Adrenal gland (tissue), 12 donors: ENCODE data around the gene STAMBPL1. TPM values are rescaled to one million over a fixed set of nuclear protein-coding genes. Genes with fewer than 3 reads are reported as not detected.

Source experiments
- DNase-seq, 7 donors: peaks; one replicate each; pipeline ENCODE4 v3.0.0-alpha.2; 2019 to 2020
- H3K27ac ChIP-seq, 5 donors: fragments of 200-600 bp; sonication (generic) in 4 of 5; 1 replicate in 3 of 5; 2 replicates in 2 of 5; pipeline versions ENCODE4 v1.5.1 to v1.8.0; 2016 to 2020; ENCODE audit warnings: mild to moderate bottlenecking in 1 of 5
- H3K27me3 ChIP-seq: fragments of 200-600 bp; 2 replicates; pipeline ENCODE4 v1.8.0; 2021
- H3K36me3 ChIP-seq, 2 donors: fragments of 200-600 bp; replicated peaks in 1 of 2; 1 replicate in 1 of 2; 2 replicates in 1 of 2; pipeline versions ENCODE4 v1.5.1 to v1.8.0; 2018 to 2022
- H3K4me1 ChIP-seq, 2 donors: fragments of 200-600 bp; replicated peaks in 1 of 2; 1 replicate in 1 of 2; 2 replicates in 1 of 2; pipeline versions ENCODE4 v1.5.1 to v1.8.0; 2018 to 2021
- H3K4me3 ChIP-seq, 4 donors: fragments of 200-600 bp; sonication (generic) in 3 of 4; one replicate each; pipeline ENCODE4 v1.5.1; 2016 to 2018
- H3K9me3 ChIP-seq, 3 donors: fragments of 200-600 bp; sonication (generic) in 1 of 3; replicated peaks in 1 of 3; 1 replicate in 2 of 3; 2 replicates in 1 of 3; pipeline versions ENCODE4 v1.5.1 to v1.8.0; 2016 to 2021
- POLR2A ChIP-seq, 2 donors: fragments of 450-650 bp; IDR thresholded peaks; one replicate each; pipeline ENCODE4 v1.6.1; 2017; ENCODE audit warnings: antibody characterized with exemption in 2 of 2, mild to moderate bottlenecking in 2 of 2, moderate library complexity in 1 of 2
- WGBS, 4 donors: extraction: QIAGEN DNeasy Blood & Tissue Kit in 2 of 4; methylation state at CpG; one replicate each; pipeline versions ENCODE4 v1.1.5 to v1.1.7; 2013 to 2017; 5-methylcytosine and 5-hydroxymethylcytosine counted together
- intact Hi-C, 2 donors: fragments of 100-400 bp; cut with DNase I; formaldehyde crosslinking; loops; one replicate each; pipeline versions ENCODE4 v1.14.1 to v1.15.0; 2022 to 2023
- polyA plus RNA-seq, 3 donors: library from polyadenylated mRNA; stranded (reverse); fragments of 200-250 nt in 2 of 3; fragments of 350-450 nt in 1 of 3; fragmentation: Illumina TruSeq in 1 of 3; extraction: RNeasy Lipid Tissue Mini Kit (QIAGEN cat#74804) in 1 of 3; gene quantifications; one replicate each; pipeline ENCODE4 v1.2.3, GENCODE V29; 2013 to 2014
- total RNA-seq, 9 donors: library from RNA; depleted of rRNA in 4 of 9; stranded (reverse); fragments of >200 nt in 4 of 9; fragments of 120-200 nt in 1 of 9; fragmentation: NEBNext Ultra II Directional in 1 of 9; extraction: Animal tissue kit (Norgen Biotek cat#: 25700) in 1 of 9; gene quantifications; one replicate each; pipeline versions ENCODE4 v1.1.0 to v1.2.4, GENCODE V29; 2013 to 2023
- TF ChIP-seq, protein P1 (sequence below), 6 experiments: fragments of 450-650 bp in 4 of 6; fragments of 200-600 bp in 2 of 6; sonication (generic) in 1 of 6; IDR thresholded peaks; 1 replicate in 5 of 6; 2 replicates in 1 of 6; pipeline versions ENCODE4 v1.5.1 to v1.8.0; 2016 to 2021; ENCODE audit warnings: antibody characterized with exemption in 6 of 6, mild to moderate bottlenecking in 2 of 6, moderate library complexity in 1 of 6
- donor health status: healthy with polysubstance abuse.
- donor health status: Bipolar disorder and iron deficiency.
- donor health status: DM: yes; HTN: yes; CAD: no.
- donor health status: DM: no; HTN: no; CAD: no.
- donor health status: DM: no; HTN: no; CAD: no.
- donor health status: DM: yes; HTN: yes; CAD: no.

STAMBPL1 gene
- total and polyA plus RNA-seq, 12 donors, result 11.0 to 108 (median 49.5) TPM

DNA sequence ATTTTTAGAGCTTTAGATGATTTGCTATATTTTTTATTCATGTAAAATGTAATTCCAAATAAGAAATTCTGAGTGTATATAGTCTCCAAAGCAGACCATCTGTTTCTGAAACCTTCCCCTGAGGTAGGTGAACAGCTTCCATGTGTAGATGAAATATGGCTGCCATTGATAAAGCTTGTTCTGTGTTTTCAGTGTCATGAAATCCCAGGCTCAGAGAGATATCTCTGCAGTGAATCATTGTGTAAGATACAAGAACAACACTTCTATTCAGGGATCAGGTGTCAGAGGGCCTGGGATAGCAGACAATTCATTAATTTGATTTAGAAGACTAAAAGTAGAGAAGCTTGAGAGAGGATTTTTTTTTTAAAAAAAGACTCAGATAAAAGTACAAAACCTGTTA is 43.5 kb downstream of the STAMBPL1 start:
- intact Hi-C loops, result no loop called here
- H3K27me3 ChIP-seq, result no peaks in the 10 kb centered on the region
- H3K27ac ChIP-seq, result no peak overlapping the region
- H3K9me3 ChIP-seq, result no peaks in the 10 kb centered on the region
- DNase-seq, result no peak
- H3K4me1 ChIP-seq, result peaks cover 18 to 53% of the 10 kb centered on the region in 2 donors
- no peak for TF ChIP-seq POLR2A (IDR thresholded peaks at IDR 0.05)
- TF ChIP-seq, protein P1, sequence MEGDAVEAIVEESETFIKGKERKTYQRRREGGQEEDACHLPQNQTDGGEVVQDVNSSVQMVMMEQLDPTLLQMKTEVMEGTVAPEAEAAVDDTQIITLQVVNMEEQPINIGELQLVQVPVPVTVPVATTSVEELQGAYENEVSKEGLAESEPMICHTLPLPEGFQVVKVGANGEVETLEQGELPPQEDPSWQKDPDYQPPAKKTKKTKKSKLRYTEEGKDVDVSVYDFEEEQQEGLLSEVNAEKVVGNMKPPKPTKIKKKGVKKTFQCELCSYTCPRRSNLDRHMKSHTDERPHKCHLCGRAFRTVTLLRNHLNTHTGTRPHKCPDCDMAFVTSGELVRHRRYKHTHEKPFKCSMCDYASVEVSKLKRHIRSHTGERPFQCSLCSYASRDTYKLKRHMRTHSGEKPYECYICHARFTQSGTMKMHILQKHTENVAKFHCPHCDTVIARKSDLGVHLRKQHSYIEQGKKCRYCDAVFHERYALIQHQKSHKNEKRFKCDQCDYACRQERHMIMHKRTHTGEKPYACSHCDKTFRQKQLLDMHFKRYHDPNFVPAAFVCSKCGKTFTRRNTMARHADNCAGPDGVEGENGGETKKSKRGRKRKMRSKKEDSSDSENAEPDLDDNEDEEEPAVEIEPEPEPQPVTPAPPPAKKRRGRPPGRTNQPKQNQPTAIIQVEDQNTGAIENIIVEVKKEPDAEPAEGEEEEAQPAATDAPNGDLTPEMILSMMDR (IDR thresholded peaks at IDR 0.05), result no peak
- peaks cover 0 to 9% of the 10 kb centered on the region in 2 donors for H3K36me3 ChIP-seq
- H3K4me3 ChIP-seq, result no peak overlapping the region

GRCh38 chr10:88926566-88927415 is 46.7 kb downstream of the STAMBPL1 start:
- peak in 1 of 7 donors; percentile 25 for DNase-seq
- Histone ChIP-seq H3K36me3 (no peaks in the 10 kb centered on the region), H3K27ac (peak overlapping the region in 4 of 5 donors; percentile 15 to 48 (median 28)), H3K9me3 (no peaks in the 10 kb centered on the region), H3K27me3 (no peaks in the 10 kb centered on the region), H3K4me1 (peaks cover 7 to 28% of the 10 kb centered on the region in 2 donors), H3K4me3 (no peak overlapping the region)
- intact Hi-C loops, result no loop called here
- 49 to 63% (median 55%) methylated on average over 6 of the region's 6 CpGs for WGBS, 4 donors
- TF ChIP-seq, protein P1 (IDR thresholded peaks at IDR 0.05), result no peak
- TF ChIP-seq POLR2A (IDR thresholded peaks at IDR 0.05), result no peak

- intact Hi-C loops, result no loop called here
Observed at GRCh38 chr10:88927416-88927690, 47.3 kb downstream of the STAMBPL1 start.

GRCh38 chr10:88928254-88928653 is 48.2 kb downstream of the STAMBPL1 start:
- H3K27me3 ChIP-seq, result no peaks in the 10 kb centered on the region
- H3K4me3 ChIP-seq, result no peak overlapping the region
- 58 to 74% (median 62%) methylated on average over 2 of the region's 2 CpGs for WGBS, 4 donors
- H3K36me3 ChIP-seq, result no peaks in the 10 kb centered on the region
- intact Hi-C loops, result no loop called here
- DNase-seq, result no peak
- TF ChIP-seq POLR2A (IDR thresholded peaks at IDR 0.05), result no peak
- TF ChIP-seq, protein P1 (IDR thresholded peaks at IDR 0.05), result no peak
- no peak overlapping the region for H3K27ac ChIP-seq
- no peaks in the 10 kb centered on the region for H3K9me3 ChIP-seq
- H3K4me1 ChIP-seq, result peaks cover 7 to 28% of the 10 kb centered on the region in 2 donors

More at GRCh38 chr10:88927416-88927690, 47.3 kb downstream of the STAMBPL1 start:
- TF ChIP-seq, protein P1 (IDR thresholded peaks at IDR 0.05), result no peak
- TF ChIP-seq POLR2A (IDR thresholded peaks at IDR 0.05), result no peak
- Histone ChIP-seq H3K4me1 (peaks cover 7 to 28% of the 10 kb centered on the region in 2 donors), H3K27me3 (no peaks in the 10 kb centered on the region), H3K9me3 (no peaks in the 10 kb centered on the region), H3K27ac (peak overlapping the region in 2 of 5 donors; percentile 12 to 48), H3K36me3 (no peaks in the 10 kb centered on the region), H3K4me3 (no peak overlapping the region)
- 75 to 87% (median 80%) methylated on average over 2 of the region's 2 CpGs for WGBS, 4 donors
- DNase-seq, result no peak
